PC-3 (cell line): ENCODE results near the gene MUC6. TPM values are rescaled to one million over a fixed set of nuclear protein-coding genes. Genes with fewer than 3 reads are reported as not detected.

Experiments used
- ATAC-seq: fragments of 200-7000 bp; cut with Tn5 transposase; 2 replicates; pipeline ENCODE4 v1.9.1; 2020; ENCODE audit warnings: mild to moderate bottlenecking, moderate library complexity
- BruUV-seq: library from RNA; stranded (reverse); fragments of 400-500 nt; replicated peaks from 2 replicates; lab custom pipeline; 2021; lab: Mats Ljungman, UMichigan
- CTCF ChIA-PET: fragments of 300-600 bp; sonication (Branson Sonifier 250); formaldehyde crosslinking; loops from one replicate; lab custom pipeline; 2022; ENCODE audit warnings: antibody characterized with exemption; lab: Charles Lee
- POLR2A ChIA-PET: fragments of 300-600 bp; sonication (Branson Sonifier 250); formaldehyde crosslinking; loops from one replicate; lab custom pipeline; 2022; ENCODE audit warnings: antibody characterized with exemption; ENCODE audit not compliant: unreplicated experiment; lab: Charles Lee
- DNase-seq: peaks from one replicate; pipeline ENCODE4 v3.0.0-alpha.2; 2015
- H2AFZ ChIP-seq: fragments of 300-600 bp; sonication (generic); 2 replicates; pipeline ENCODE4 v1.6.0; 2016; ENCODE audit warnings: antibody characterized with exemption, low read length
- H3F3A ChIP-seq: fragments of 300-600 bp; sonication (generic); one replicate; pipeline ENCODE4 v1.6.0; 2017; ENCODE audit warnings: antibody characterized with exemption, low read length, control low read depth, mild to moderate bottlenecking; ENCODE audit not compliant: unreplicated experiment
- H3K27ac ChIP-seq: fragments of 300-600 bp; sonication (generic); 2 replicates; pipeline ENCODE4 v1.5.1; 2016; ENCODE audit warnings: mild to moderate bottlenecking, low read length
- H3K27me3 ChIP-seq: fragments of 300-600 bp; sonication (generic); 2 replicates; pipeline ENCODE4 v1.6.1; 2016; ENCODE audit warnings: low read length, mixed read lengths
- H3K36me3 ChIP-seq: fragments of 300-600 bp; sonication (generic); 2 replicates; pipeline ENCODE4 v1.6.1; 2016; ENCODE audit warnings: low read depth, mixed run types, low read length, mixed read lengths
- H3K4me1 ChIP-seq: fragments of 300-600 bp; sonication (generic); 2 replicates; pipeline ENCODE4 v1.5.1; 2016; ENCODE audit warnings: low read length; ENCODE audit not compliant: insufficient read depth
- H3K4me2 ChIP-seq: fragments of 300-600 bp; sonication (generic); 2 replicates; pipeline ENCODE4 v1.6.0; 2016; ENCODE audit warnings: low read length
- H3K4me3 ChIP-seq: fragments of 300-600 bp; sonication (generic); 2 replicates; pipeline ENCODE4 v1.5.1; 2016; ENCODE audit warnings: mild to moderate bottlenecking, low read length, mixed read lengths
- H3K79me2 ChIP-seq: fragments of 300-600 bp; sonication (generic); 2 replicates; pipeline ENCODE4 v1.6.1; 2017; ENCODE audit warnings: low read length, mixed read lengths
- H3K9ac ChIP-seq: fragments of 300-600 bp; sonication (generic); 2 replicates; pipeline ENCODE4 v1.6.0; 2016; ENCODE audit warnings: mild to moderate bottlenecking, low read length
- H3K9me2 ChIP-seq: fragments of 300-600 bp; sonication (generic); replicated peaks from 2 replicates; pipeline ENCODE4 v1.6.1; 2016; ENCODE audit warnings: mixed run types, low read length, mixed read lengths
- H3K9me3 ChIP-seq: fragments of 300-600 bp; sonication (generic); 2 replicates; pipeline ENCODE4 v1.6.1; 2016; ENCODE audit warnings: low read length, mixed read lengths
- H4K20me1 ChIP-seq: fragments of 300-600 bp; sonication (generic); 2 replicates; pipeline ENCODE4 v1.6.1; 2016; ENCODE audit warnings: low read length, mixed read lengths
- EZH2 ChIP-seq: fragments of 300-600 bp; sonication (generic); IDR thresholded peaks from one replicate; pipeline ENCODE4 v1.6.1; 2017; ENCODE audit warnings: antibody characterized with exemption, mild to moderate bottlenecking, low read length; ENCODE audit not compliant: unreplicated experiment
- EZH2phosphoT487 ChIP-seq: fragments of 300-600 bp; sonication (generic); IDR thresholded peaks from 2 replicates; pipeline ENCODE4 v1.6.1; 2018; ENCODE audit warnings: mild to moderate bottlenecking, antibody characterized with exemption, low read length, borderline replicate concordance
- intact Hi-C: fragments of 100-400 bp; cut with micrococcal nuclease; formaldehyde crosslinking; loops from 2 replicates; pipeline ENCODE4 v1.9.0; 2023
- total RNA-seq: library from RNA; depleted of rRNA; stranded (reverse); fragments of >200 nt; gene quantifications from 2 replicates; pipeline ENCODE4 v1.2.3, GENCODE V29; 2014
- TF ChIP-seq, protein P1 (sequence below): fragments of 300-600 bp; sonication (generic); conservative IDR thresholded peaks from 2 replicates; pipeline ENCODE4 v1.5.1; 2017; ENCODE audit warnings: antibody characterized with exemption, low read depth, mild to moderate bottlenecking, low read length

MUC6 gene
- total RNA-seq, 1 experiment from 2014 or later = 0.18 TPM

DNA sequence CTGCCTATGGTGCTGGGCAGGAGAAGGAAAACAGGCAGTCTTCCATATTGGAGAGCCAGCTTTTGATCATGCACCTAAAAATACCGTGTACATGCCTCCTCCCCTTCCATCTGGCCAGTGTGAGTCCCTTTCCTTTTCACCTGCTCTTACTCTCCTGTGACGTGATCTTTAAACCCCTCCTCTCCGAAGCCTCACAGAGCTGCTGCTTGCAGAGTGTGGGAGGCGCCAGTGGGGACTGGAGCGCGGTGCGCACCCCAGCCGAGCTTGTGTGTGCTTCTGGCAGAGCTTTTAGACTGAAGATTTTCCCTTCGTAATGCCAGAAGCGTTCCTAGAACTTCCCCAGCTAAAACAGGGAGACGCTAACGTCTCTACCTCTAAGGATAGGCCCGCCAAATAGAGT is 29.8 kb downstream of the MUC6 start:
- no TSS peak for BruUV-seq
- H3K36me3 ChIP-seq = peaks cover 17% of the 10 kb centered on the region
- H3K4me1 ChIP-seq = no peaks in the 10 kb centered on the region
- no peak overlapping the region for H3K4me3 ChIP-seq
- intact Hi-C loops = no loop called here
- H3K79me2 ChIP-seq = no peaks in the 10 kb centered on the region
- ChIA-PET CTCF (no interaction called here), POLR2A (no interaction called here)
- TF ChIP-seq EZH2 (no peak), EZH2phosphoT487 (no peak)
- TF ChIP-seq, protein P1, sequence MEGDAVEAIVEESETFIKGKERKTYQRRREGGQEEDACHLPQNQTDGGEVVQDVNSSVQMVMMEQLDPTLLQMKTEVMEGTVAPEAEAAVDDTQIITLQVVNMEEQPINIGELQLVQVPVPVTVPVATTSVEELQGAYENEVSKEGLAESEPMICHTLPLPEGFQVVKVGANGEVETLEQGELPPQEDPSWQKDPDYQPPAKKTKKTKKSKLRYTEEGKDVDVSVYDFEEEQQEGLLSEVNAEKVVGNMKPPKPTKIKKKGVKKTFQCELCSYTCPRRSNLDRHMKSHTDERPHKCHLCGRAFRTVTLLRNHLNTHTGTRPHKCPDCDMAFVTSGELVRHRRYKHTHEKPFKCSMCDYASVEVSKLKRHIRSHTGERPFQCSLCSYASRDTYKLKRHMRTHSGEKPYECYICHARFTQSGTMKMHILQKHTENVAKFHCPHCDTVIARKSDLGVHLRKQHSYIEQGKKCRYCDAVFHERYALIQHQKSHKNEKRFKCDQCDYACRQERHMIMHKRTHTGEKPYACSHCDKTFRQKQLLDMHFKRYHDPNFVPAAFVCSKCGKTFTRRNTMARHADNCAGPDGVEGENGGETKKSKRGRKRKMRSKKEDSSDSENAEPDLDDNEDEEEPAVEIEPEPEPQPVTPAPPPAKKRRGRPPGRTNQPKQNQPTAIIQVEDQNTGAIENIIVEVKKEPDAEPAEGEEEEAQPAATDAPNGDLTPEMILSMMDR = no peak
- H3K9me2 ChIP-seq = no peaks in the 10 kb centered on the region
- H3K9ac ChIP-seq = no peak overlapping the region
- H4K20me1 ChIP-seq = no peaks in the 10 kb centered on the region
- no peak overlapping the region for H3K4me2 ChIP-seq
- no peaks in the 10 kb centered on the region for H3K27me3 ChIP-seq
- DNase-seq (no peak), ATAC-seq (no peak)
- H3K9me3 ChIP-seq = no peaks in the 10 kb centered on the region
- H3K27ac ChIP-seq = no peak overlapping the region
- no peaks in the 10 kb centered on the region for H3F3A ChIP-seq
- H2AFZ ChIP-seq = no peak overlapping the region

DNA sequence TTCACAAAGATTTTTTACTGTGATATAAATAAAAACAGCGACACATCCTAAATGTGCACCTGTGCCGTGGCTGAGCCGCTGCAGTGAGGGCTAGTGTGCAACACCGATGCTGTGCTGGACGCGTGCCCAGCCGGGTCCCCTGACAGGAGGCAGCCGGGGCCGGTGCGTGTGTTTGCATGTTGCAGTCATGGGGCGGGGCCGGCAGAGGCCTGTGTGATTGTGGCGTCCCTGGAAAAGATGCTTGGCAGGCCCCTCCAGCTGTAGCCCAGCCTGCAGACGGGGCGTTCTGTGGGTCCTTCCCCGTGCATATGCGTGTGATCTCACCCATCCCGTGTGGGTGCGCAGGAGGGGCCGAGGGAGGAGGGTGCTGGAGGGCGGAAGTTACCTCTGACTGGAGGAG is 30.6 kb downstream of the MUC6 start:
- ChIA-PET CTCF (no interaction called here), POLR2A (no interaction called here)
- Histone ChIP-seq H3K4me2 (no peak overlapping the region), H3K4me3 (no peak overlapping the region), H3K36me3 (peaks cover 17% of the 10 kb centered on the region), H3F3A (no peaks in the 10 kb centered on the region), H2AFZ (no peak overlapping the region), H3K9ac (no peak overlapping the region), H3K27ac (no peak overlapping the region), H3K9me2 (no peaks in the 10 kb centered on the region), H3K4me1 (no peaks in the 10 kb centered on the region), H3K27me3 (no peaks in the 10 kb centered on the region), H3K9me3 (no peaks in the 10 kb centered on the region), H3K79me2 (no peaks in the 10 kb centered on the region), H4K20me1 (no peaks in the 10 kb centered on the region)
- TF ChIP-seq, protein P1 = no peak
- TF ChIP-seq EZH2phosphoT487 (no peak), EZH2 (no peak)
- BruUV-seq = no TSS peak
- intact Hi-C loops = no loop called here
- no peak for DNase-seq
- ATAC-seq = no peak

- no peaks in the 10 kb centered on the region for H3K4me1 ChIP-seq
- no peak overlapping the region for H3K4me2 ChIP-seq
- no peaks in the 10 kb centered on the region for H3K9me2 ChIP-seq
- peaks cover 12% of the 10 kb centered on the region for H3K36me3 ChIP-seq
- ChIA-PET CTCF (no interaction called here), POLR2A (no interaction called here)
- H3K79me2 ChIP-seq = no peaks in the 10 kb centered on the region
- no peak overlapping the region for H3K9ac ChIP-seq
- H2AFZ ChIP-seq = no peak overlapping the region
- no peak overlapping the region for H3K27ac ChIP-seq
- TF ChIP-seq EZH2phosphoT487 (no peak), EZH2 (no peak)
- TF ChIP-seq, protein P1 = no peak
- no TSS peak for BruUV-seq
- no peak overlapping the region for H3K4me3 ChIP-seq
- no peak for DNase-seq
- intact Hi-C loops = no loop called here
- no peaks in the 10 kb centered on the region for H3K9me3 ChIP-seq
- ATAC-seq = no peak
- H4K20me1 ChIP-seq = no peaks in the 10 kb centered on the region
- no peaks in the 10 kb centered on the region for H3F3A ChIP-seq
- no peaks in the 10 kb centered on the region for H3K27me3 ChIP-seq
Observed at GRCh38 chr11:1003159-1003558, 33.4 kb downstream of the MUC6 start.
